Measurements from ENCODE around the gene MPRIP.

- TF ChIP-seq TAF1 (IDR thresholded peaks at IDR 0.05; ENCODE audit: low read depth) (no peak), NFIC (IDR thresholded peaks at IDR 0.05) (peak; percentile 84), EGR1 (IDR thresholded peaks at IDR 0.05) (no peak), YY1 (IDR thresholded peaks at IDR 0.05; ENCODE audit: low read depth) (no peak), TCF12 (IDR thresholded peaks at IDR 0.05; ENCODE audit: low read depth) (peak; percentile 45)
These were observed 109.7 kb downstream of the MPRIP start for GRCh38 chr17:17151962-17152361.

Data from Ishikawa (cell line).